ENCODE data around the gene CNTLN.
"Not testable (repeated sequence)": the region's sequence is repeated elsewhere in the genome, so short reads cannot be mapped to it uniquely, and the experiment has no call there.

DNA sequence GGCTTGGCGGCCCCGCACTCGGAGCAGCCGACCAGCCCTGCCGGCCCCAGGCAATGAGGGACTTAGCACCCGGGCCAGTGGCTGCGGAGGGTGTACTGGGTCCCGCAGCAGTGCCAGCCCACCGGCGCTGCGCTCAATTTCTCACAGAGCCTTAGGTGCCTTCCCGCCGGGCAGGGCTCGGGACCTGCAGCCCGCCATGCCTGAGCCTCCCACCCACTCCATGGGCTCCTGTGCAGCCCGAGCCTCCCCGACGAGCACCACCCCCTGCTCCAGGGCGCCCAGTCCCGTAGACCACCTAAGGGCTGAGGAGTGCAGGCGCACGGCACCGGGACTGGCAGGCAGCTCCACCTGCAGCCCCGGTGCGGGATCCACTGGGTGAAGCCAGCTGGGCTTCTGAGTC lies 219.2 kb downstream of the CNTLN start:
- TF ChIP-seq ZNF707 (CRISPR knock-in tag; conservative IDR thresholded peaks at IDR 0.05); EZH2 (IDR thresholded peaks at IDR 0.05; ENCODE audit: borderline replicate concordance, low read depth, low read length); POLR2A (conservative IDR thresholded peaks at IDR 0.05); ZNF766 (CRISPR knock-in tag; conservative IDR thresholded peaks at IDR 0.05); EGR1 (conservative IDR thresholded peaks at IDR 0.05); KLF16 (IDR thresholded peaks at IDR 0.05); MBD1 (CRISPR knock-in tag; IDR thresholded peaks at IDR 0.05); MXI1 (IDR thresholded peaks at IDR 0.05; ENCODE audit: low read depth, low read length); CREM (IDR thresholded peaks at IDR 0.05; ENCODE audit: low read depth); REST (IDR thresholded peaks at IDR 0.05; ENCODE audit: borderline replicate concordance); REST (CRISPR knock-in tag; IDR thresholded peaks at IDR 0.05; ENCODE audit: low read depth); RNF2 (IDR thresholded peaks at IDR 0.05): not testable (repeated sequence)
- TF ChIP-seq, protein P1, sequence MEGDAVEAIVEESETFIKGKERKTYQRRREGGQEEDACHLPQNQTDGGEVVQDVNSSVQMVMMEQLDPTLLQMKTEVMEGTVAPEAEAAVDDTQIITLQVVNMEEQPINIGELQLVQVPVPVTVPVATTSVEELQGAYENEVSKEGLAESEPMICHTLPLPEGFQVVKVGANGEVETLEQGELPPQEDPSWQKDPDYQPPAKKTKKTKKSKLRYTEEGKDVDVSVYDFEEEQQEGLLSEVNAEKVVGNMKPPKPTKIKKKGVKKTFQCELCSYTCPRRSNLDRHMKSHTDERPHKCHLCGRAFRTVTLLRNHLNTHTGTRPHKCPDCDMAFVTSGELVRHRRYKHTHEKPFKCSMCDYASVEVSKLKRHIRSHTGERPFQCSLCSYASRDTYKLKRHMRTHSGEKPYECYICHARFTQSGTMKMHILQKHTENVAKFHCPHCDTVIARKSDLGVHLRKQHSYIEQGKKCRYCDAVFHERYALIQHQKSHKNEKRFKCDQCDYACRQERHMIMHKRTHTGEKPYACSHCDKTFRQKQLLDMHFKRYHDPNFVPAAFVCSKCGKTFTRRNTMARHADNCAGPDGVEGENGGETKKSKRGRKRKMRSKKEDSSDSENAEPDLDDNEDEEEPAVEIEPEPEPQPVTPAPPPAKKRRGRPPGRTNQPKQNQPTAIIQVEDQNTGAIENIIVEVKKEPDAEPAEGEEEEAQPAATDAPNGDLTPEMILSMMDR (IDR thresholded peaks at IDR 0.05 in 2 of 3, conservative IDR thresholded peaks at IDR 0.05 in 1 of 3; ENCODE audit: insufficient read depth in 2 of 3, low read depth in 1 of 3, low read length in 3 of 3), result not testable (repeated sequence)
